ENCODE measurements around the gene MMP26.

The MMP26 gene

DNA sequence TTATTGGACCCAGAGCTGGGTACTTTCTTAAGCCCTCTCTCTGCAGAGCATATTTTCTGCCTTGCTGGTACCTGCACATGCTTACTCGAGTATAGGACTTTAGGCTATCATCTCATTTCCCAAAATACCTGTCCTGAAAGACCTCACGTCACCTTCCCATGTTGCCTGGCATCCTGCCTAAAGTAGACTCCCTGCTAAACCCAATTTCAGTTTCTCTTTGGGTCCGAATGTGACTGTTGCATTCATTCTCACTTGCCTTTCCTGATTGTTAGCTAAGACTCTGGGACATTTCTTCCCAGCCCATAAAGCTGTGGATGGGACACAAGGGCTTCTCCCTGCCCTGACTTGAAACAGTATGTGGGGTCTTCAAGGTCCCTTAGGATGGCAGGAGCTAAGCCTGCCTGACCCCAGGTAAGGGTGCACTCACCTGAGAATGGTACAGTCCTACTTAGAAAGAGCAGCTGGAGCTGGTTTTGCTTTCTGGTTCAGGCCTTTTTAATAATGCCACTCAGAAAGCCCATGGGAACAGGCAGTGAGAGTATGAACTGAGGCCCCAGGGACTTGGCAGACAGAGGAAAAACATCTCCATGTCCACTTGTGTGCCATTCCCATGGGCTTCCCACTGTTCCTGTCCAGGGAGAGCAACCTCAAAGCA is 19.8 kb upstream of the MMP26 start:
- Histone ChIP-seq H3K27me3 (no peaks in the 10 kb centered on the region), H3K4me3 (ENCODE audit: low read depth, low read length) (no peak overlapping the region), H3K9me3 (no peaks in the 10 kb centered on the region), H3K36me3 (no peaks in the 10 kb centered on the region), H3K4me1 (no peaks in the 10 kb centered on the region)
- TF ChIP-seq, protein P1, sequence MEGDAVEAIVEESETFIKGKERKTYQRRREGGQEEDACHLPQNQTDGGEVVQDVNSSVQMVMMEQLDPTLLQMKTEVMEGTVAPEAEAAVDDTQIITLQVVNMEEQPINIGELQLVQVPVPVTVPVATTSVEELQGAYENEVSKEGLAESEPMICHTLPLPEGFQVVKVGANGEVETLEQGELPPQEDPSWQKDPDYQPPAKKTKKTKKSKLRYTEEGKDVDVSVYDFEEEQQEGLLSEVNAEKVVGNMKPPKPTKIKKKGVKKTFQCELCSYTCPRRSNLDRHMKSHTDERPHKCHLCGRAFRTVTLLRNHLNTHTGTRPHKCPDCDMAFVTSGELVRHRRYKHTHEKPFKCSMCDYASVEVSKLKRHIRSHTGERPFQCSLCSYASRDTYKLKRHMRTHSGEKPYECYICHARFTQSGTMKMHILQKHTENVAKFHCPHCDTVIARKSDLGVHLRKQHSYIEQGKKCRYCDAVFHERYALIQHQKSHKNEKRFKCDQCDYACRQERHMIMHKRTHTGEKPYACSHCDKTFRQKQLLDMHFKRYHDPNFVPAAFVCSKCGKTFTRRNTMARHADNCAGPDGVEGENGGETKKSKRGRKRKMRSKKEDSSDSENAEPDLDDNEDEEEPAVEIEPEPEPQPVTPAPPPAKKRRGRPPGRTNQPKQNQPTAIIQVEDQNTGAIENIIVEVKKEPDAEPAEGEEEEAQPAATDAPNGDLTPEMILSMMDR (IDR thresholded peaks at IDR 0.05; ENCODE audit: low read depth, low read length): no peak
- no peak for DNase-seq

DNA sequence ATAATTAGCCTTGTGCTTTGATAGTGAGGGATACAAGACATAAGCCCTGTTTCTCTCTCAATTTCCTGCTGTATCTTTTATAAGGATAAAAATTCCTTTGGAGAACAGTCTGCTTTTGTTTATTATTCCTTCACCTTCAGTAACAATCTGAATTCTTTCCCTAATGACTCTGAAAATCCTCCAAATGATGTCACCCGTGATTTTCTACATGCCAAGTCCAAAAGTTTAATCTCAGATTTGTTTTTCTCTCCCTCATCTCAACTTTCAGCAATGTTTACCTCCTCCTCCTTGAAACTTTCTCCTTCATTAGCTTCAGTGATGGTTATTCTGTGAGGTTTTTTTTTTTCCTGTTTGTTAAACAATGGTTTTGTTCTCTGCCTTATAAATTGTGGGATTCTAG is 9.1 kb upstream of the MMP26 start:
- Histone ChIP-seq H3K9me3 (no peaks in the 10 kb centered on the region), H3K36me3 (no peaks in the 10 kb centered on the region), H3K4me1 (no peaks in the 10 kb centered on the region), H3K4me3 (ENCODE audit: low read depth, low read length) (no peak overlapping the region), H3K27me3 (no peaks in the 10 kb centered on the region)
- no peak for DNase-seq
- TF ChIP-seq, protein P1 (IDR thresholded peaks at IDR 0.05; ENCODE audit: low read depth, low read length): no peak

DNA sequence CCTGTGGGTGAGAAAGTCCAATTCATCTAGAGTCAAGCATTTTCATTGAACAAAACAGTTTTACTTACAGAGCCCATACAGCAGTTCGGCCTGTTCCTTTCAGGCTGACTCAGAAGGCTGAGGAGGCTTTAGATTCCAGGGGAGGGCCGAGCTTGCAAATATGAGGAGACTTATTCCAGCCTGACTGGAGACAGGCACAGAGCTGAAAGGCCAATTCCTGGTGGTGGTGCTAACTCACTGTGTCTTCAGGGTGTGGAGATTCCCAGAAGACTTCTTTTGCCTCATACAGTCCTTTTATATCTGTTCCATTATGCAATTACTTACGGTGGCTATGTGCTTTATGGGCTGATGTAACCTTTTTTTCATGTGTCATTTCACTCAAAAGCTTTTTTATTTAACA is 7.0 kb upstream of the MMP26 start, which contains the start of gene OR51E2:
TSS of gene OR51E2 (minus strand) at position 269 of the 400 bp plus-strand sequence. CDS start 15,142 bp downstream, outside the sequence.
- Histone ChIP-seq H3K4me3 (ENCODE audit: low read depth, low read length) (no peak within 1 kb of the TSS), H3K36me3 (no peaks in the 10 kb centered on the region), H3K4me1 (no peaks in the 10 kb centered on the region), H3K27me3 (no peaks in the 10 kb centered on the region), H3K9me3 (no peaks in the 10 kb centered on the region)
- DNase-seq: no peak
- TF ChIP-seq, protein P1 (IDR thresholded peaks at IDR 0.05; ENCODE audit: low read depth, low read length): no peak

DNA sequence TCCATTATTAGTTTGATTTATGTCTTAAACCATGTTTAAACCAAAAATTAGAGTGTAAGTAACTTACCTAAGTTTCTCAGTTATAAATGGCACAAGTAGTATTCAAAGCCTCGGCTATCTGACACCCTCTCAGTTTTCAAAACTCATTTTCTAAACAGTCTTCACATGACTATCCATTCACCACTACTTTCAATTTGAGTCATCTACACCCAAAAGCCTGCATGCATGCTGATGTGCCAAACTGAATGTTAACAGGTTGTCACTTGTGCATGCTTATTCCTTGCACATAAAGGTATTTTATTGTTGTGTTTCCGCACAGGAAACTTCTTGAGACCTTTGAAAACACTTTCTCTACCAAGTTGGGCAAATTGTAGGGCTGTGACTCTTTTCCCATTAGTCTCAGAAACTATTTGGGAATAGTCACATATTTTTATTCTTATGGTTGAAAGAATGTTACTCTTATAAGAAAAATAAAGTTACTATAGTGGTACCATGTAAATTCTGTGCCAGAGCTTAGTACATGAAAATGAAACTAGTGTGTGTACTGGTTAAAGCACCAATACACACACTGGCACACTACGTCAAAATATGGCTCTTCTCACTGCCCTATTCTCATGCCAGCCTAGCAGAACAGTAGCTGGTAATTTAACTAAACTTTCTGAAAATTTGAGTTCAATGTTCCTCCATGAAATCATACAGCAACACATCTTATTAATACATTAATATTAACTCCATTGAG is 4.7 kb upstream of the MMP26 start:
- Histone ChIP-seq H3K4me1 (no peaks in the 10 kb centered on the region), H3K4me3 (ENCODE audit: low read depth, low read length) (no peak overlapping the region), H3K36me3 (no peaks in the 10 kb centered on the region), H3K27me3 (no peaks in the 10 kb centered on the region), H3K9me3 (no peaks in the 10 kb centered on the region)
- TF ChIP-seq, protein P1 (IDR thresholded peaks at IDR 0.05; ENCODE audit: low read depth, low read length): no peak
- no peak for DNase-seq

DNA sequence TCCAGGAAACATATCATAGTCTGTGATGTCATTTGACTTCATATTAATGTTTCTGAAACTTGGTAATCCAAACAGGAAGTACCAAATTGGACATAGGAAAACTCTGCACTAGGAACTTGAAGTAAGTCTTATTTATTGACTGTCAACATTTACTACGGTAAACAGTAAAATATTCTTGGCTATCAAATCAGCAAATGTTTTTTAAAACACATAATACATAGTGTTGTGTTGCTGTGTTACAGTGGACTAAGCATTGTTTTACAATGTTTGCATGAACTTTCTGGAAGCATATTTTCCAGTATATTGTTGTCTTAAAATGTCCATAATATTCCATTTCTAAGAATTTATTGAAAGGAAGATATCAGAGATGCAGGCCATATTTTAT is 4.2 kb upstream of the MMP26 start:
- no peaks in the 10 kb centered on the region for H3K4me1 ChIP-seq
- H3K27me3 ChIP-seq: no peaks in the 10 kb centered on the region
- no peak overlapping the region for H3K4me3 ChIP-seq (ENCODE audit: low read depth, low read length)
- no peaks in the 10 kb centered on the region for H3K9me3 ChIP-seq
- TF ChIP-seq, protein P1 (IDR thresholded peaks at IDR 0.05; ENCODE audit: low read depth, low read length): no peak
- no peaks in the 10 kb centered on the region for H3K36me3 ChIP-seq
- DNase-seq: no peak

DNA sequence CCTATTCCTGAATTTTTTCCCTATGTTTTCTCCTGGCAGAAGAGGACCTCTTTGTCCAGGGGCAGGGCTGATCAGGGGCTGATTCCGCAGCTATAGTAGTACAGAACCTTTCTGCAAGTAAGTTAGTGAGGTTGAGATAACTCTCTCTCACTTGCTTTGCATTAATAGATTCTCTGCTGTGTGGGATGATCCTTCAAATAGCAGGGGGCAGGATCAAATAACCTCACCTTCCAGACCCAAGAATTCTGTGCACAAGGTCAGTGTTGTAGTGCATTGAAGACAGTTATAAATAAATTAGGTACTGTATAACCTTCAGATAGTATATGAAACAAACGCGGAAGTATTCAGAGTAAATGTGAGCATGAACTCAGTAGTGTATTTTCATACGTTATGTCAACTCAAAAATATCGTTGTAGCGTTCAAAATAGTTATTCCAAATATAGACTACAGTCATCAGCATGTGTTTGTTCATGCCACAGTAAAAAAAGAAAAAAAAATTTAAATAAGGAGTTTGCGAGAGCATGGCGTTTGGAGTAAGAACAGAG is 278 bp downstream of the MMP26 start:
- Histone ChIP-seq H3K9me3 (no peaks in the 10 kb centered on the region), H3K4me1 (no peaks in the 10 kb centered on the region), H3K27me3 (no peaks in the 10 kb centered on the region), H3K4me3 (ENCODE audit: low read depth, low read length) (no peak overlapping the region), H3K36me3 (no peaks in the 10 kb centered on the region)
- TF ChIP-seq, protein P1 (IDR thresholded peaks at IDR 0.05; ENCODE audit: low read depth, low read length): no peak
- no peak for DNase-seq
